Esophagus squamous epithelium (tissue), 4 donors: ENCODE measurements around the gene TMEM167B.
A peak's percentile ranks its signal among the peaks of the same experiment; 100 is the strongest.

Experiments used
- CTCF ChIP-seq, 6 experiments: fragments of 450-650 bp in 4 of 6; fragments of 200-600 bp in 2 of 6; sonication (generic) in 2 of 6; IDR thresholded peaks; one replicate each; pipeline ENCODE4 v1.5.1; 2016 to 2019; ENCODE audit warnings: antibody characterized with exemption in 6 of 6, mild to moderate bottlenecking in 4 of 6, moderate library complexity in 4 of 6
- POLR2A ChIP-seq, 4 donors: fragments of 450-650 bp; IDR thresholded peaks; one replicate each; pipeline ENCODE4 v1.6.1; 2017; ENCODE audit warnings: antibody characterized with exemption in 4 of 4, mild to moderate bottlenecking in 4 of 4, moderate library complexity in 3 of 4

- TF ChIP-seq CTCF (IDR thresholded peaks at IDR 0.05) (peak; percentile 74 to 91 (median 84)), POLR2A (IDR thresholded peaks at IDR 0.05) (peak in 3 of 4 donors; percentile 96 to 98 (median 97))
Measured at GRCh38 chr1:109099938-109100773, 9.6 kb downstream of the TMEM167B start.
